ENCODE data around the gene MPPE1.
A peak's percentile ranks its signal among the peaks of the same experiment; 100 is the strongest.
"Not testable (repeated sequence)": the region's sequence is repeated elsewhere in the genome, so short reads cannot be mapped to it uniquely, and the experiment has no call there.

Gene MPPE1, protein sequence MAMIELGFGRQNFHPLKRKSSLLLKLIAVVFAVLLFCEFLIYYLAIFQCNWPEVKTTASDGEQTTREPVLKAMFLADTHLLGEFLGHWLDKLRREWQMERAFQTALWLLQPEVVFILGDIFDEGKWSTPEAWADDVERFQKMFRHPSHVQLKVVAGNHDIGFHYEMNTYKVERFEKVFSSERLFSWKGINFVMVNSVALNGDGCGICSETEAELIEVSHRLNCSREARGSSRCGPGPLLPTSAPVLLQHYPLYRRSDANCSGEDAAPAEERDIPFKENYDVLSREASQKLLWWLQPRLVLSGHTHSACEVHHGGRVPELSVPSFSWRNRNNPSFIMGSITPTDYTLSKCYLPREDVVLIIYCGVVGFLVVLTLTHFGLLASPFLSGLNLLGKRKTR

DNA sequence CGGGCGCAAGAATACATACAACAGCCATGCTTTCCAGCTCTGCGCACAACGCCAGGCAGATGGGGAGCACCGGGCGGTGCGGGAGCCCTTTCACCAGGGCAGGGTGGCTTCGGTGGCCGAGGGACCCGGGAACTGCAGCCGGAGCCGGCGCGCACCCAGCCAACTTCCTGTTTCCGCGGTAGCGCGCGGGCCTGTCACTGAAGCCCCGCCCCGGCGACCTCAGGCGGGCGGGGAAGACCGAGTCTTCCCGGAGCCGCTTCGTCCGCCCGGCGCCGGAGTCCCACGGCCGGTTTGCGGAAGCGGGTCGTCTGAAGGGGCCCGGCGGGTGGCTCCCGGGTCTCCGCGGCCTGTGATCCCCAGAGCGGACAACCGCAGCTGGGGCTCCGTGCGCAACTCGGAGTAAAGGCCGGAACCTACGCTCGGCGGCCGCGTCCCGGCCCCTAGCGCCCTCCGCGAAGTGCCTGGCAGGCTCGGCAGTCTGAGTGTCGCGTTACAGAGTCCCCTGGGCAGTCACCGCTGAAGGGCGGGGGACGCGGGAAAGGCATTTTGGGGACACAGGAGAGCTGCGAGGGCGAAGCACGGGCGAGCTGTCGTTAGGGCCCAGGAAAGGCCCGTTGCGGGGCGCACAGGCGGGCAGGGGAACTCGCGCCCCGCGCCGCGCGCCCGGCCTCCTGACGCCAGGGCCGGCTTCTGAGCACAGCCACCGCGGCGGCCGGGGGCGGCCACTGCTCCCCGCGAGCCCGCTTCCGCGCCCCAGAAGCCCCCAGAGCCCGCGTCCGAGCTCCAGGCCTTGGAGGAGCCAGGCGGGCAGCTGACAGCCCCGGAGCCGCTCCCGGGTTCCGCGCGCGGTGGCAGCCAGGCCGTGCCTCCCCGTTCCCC, at the start of gene MPPE1:
Gene MPPE1 (minus strand): TSS at position 136 of the 879 bp plus-strand sequence. CDS start 11,053 bp downstream, outside the sequence.
- DNase-seq (ENCODE audit: extremely low read depth in 1 of 2, low read depth in 1 of 2) = peak; percentile 53 to 78

DNA sequence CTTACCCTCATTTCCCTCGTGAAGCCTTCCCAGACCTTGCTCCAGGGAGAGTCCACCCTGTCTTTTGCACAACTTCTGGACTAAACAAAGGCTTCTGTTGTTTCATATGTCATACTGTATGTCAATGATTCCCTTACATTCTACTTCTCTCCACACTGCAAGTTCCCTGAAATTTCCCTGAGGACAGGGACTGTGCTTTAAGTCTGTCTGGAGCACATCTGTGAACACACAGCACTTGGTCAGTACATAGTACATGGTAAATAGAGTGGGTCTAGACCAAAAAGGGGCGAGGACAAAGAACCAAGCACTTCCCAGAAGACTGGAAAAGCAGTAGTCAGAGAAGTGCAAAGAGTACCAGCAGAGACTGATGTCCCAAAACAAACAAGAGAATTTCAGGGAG, 49.5 kb upstream of the MPPE1 start:
- DNase-seq (ENCODE audit: extremely low read depth in 1 of 2, low read depth in 1 of 2) = no peak

DNA sequence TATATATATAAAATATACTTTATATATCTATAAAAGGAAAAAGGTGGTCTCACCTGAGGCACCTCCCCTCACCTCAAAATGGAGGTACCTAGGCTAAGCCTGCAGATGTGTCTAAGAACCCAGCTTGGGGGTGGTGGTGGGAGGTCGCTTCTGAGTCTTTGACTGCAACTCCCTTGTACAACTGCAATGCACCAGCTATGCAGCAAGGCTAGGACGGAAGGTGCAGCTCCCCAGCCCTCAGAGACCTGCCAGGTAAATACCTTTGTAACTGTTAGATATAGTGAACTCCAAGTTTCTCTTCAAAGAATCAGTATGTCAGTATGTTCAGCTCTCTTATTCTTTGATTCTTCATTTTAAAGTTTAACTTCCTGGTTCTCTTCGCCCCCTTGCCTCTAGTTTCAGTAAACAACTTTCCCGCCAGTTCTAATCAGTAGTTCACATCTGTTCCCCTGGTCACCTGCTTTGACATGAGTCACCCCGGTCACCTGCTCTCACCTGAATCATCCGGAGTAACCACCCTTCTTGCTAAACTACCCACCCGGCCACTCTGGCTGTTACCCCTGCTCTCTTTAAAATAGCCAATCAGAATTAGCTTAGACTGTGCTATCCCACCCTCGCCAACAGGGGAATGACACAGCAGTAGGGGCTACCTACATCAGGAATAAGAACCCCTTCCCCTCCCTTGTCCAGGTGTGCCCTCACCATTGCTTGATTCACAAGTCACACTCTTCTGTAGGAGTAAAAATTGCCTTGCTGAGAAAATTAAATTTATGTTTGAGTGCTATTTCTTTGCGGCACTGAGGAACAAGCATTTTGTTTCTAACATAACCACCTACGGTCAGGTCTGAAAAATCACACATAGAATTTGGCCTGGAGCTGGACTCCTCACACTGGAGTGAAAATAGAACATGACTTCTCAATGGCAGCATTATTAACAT, 48.5 kb upstream of the MPPE1 start:
- no peak for DNase-seq (ENCODE audit: extremely low read depth in 1 of 2, low read depth in 1 of 2)

DNA sequence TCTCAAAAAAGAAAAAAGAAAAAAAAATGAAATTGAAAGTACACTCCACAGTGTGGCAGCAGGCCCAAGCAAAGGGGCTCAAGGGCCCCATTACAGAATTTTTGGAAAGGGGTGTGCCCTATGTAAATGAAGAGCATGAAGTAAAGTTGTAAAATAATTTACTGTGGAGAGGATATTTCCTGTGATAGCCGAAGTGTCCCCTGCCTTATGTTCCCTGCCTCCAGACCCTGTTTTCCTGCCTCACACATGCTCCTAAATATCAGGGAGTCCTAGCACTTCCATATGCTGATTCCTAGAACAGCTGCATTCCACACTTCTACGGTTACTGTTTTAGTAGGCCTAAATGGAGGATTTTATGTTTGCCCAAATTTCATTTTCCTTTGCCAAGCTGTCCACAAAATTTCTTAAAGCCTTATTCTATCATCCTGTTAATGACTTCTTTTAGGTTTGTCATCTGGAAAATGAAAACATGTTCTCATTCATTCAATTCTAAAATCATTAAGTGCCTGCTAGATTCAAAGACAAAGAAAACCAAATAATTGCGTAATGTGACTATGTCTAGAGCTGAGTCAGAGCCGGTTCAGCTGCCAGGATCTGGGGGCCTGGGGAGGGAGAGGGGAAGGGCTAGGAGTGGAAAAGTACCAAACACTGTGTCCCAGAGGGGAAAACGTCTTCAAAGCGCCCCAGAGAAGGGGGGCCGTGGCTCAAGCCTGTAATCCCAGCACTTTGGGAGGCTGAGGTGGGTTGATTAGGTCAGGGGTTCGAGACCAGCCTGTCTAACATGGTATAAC, 47.3 kb upstream of the MPPE1 start:
- no peak for DNase-seq (ENCODE audit: extremely low read depth in 1 of 2, low read depth in 1 of 2)

DNA sequence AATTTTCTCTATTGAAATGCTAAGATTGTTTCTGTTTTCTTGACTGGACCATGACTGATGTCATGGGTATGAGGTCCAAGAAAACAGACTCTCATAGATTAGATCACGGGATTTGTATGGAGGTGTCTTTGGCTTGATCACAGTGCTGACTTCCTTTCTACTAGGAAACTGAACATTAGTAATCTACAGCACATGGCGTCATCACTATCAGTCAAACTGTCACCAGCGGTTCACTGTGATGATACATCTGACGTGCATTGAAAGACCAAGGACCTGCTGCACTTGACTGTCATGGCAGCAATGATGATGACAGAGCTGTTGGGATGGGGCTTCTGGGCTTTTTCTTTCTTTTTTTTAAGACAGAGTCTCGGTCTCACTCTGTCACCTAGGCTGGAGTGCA, 45.0 kb upstream of the MPPE1 start:
- DNase-seq (ENCODE audit: extremely low read depth in 1 of 2, low read depth in 1 of 2) = no peak

DNA sequence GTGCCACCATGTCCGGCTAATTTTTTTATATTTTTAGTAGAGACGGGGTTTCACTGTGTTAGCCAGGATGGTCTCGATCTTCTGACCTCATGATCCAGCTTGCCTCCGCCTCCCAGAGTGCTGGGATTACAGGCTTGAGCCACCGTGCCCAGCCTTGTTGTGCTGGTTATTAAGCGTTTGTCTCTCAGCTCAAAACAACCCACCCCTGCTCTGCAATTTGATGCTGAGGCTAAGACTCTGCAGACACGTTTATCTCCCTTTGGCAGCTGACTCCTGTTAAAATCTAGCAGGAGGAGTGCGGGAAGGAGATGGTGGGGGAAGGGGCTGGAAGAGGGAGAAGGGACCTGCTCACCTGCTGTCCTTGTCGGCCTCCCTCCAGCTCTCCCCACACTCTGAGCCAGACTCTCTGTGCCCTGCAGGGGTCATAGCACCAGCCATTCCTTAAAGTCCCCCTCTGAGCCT, 43.3 kb upstream of the MPPE1 start:
- DNase-seq (ENCODE audit: extremely low read depth in 1 of 2, low read depth in 1 of 2) = no peak

DNA sequence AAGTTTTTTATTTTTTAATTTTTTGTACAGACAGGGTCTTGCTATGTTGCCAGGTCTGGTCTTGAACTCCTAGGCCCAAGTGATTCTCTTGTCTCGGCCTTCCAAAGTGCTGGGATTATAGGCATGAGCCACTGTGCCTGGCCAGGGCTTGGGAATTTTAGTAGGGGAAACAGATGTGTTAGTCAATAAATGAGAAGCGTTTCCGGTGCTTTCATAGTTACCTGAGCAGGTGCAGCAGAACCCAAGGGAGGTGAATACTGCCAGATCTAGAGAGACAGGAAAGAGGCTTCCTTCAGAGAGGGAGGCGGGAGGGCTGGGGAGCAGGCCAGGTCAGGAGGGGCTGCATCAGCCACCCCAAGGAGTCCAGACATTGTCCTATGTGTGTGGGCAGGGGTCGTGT, 42.7 kb upstream of the MPPE1 start:
- no peak for DNase-seq (ENCODE audit: extremely low read depth in 1 of 2, low read depth in 1 of 2)

DNA sequence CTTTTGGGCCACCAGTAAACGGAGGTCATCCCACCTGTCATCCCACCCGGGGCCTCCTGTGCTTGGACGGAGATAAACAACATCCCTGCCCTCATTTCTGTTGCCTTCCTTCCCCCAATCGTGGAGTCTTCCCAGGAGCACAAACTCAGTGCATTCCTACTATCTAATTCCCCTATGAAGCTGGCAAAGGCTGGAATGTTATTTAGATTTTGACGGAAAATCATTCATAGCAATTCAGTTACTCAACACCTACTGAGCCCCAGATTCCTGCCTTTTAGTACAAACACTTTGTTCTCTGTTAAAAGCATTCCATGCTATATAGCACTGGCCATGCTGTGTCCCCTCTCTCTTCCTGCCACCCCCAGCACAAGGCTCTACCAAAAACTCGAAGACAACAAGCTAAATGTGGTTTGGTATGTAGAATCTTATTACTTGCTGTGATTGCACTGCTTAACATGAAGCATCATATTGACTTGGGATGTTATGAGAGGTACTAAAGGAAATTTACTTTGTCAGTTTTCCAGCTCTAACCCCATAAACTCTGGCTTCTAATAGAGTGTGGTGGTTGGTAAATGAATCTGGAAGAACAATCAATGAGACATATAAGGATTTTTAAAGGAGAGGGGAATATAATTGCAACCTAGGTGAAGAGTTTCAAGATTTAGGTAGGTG, 40.9 kb upstream of the MPPE1 start:
- no peak for DNase-seq (ENCODE audit: extremely low read depth in 1 of 2, low read depth in 1 of 2)

DNA sequence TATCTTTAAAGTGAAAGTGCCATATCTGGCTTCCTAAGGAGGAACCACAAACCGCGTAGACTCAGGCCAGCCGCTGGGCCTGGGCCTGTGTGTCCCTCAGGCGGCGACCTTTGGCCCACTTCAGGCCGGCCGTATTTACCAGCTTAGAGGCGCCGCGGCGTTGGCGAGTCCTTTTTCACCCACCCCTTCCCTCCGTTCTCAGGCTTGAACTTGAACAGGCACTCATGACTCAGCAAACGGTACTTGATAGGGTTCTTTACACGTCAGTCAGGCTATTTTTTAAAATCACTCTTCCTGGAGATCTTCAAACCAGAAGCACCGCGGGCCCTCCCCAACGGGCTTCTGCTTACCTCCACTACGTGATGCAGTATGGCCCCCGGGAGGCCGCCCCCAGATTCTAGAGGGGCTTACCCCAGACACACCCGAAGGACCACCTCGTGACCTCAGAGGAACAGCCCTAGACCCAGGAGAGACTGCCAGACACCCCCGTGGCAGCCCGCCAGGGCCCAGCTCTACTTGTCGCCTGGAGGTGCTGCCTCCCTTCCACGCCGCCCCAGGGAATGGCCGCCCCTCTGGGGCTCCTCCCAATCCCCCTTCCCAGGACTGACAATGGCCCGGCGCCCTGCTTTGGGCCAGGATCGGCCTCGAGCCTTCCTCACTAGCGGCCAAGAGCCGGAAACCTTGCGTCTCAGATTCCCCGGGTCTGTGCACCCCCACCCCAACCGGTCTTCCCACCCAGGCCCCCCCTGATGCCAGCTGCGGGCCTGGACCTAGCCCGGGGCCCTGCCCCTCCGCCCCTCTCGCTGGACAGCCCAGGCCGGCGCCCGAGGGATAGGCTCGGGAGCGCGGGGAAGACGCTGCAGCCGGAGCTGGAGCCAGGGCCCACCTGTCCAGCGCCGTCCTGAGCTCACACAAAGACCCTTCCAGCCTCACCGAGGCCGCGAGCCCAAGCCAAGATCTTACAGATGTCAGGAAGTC, 39.4 kb upstream of the MPPE1 start:
- peak; percentile 2 to 29 for DNase-seq (ENCODE audit: extremely low read depth in 1 of 2, low read depth in 1 of 2)

DNA sequence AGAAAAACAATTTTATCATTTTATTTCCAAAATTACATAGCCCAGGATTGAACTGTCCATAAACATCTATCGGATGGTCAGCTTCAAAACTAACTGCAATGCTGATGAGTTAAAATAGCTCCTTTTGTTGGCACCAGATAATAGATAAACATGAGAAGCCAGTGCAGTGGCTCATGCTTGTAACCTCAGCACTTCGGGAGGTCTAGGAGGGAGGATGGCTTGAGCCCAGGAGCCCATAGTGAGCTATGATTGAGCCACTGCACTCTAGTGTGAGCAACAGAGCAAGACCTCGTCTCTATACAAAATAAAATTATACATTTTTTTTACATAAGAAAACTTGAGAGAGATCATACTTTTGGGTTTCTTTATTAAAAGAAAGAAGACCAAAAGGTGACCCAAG, 38.6 kb upstream of the MPPE1 start:
- DNase-seq (ENCODE audit: extremely low read depth in 1 of 2, low read depth in 1 of 2) = no peak

DNA sequence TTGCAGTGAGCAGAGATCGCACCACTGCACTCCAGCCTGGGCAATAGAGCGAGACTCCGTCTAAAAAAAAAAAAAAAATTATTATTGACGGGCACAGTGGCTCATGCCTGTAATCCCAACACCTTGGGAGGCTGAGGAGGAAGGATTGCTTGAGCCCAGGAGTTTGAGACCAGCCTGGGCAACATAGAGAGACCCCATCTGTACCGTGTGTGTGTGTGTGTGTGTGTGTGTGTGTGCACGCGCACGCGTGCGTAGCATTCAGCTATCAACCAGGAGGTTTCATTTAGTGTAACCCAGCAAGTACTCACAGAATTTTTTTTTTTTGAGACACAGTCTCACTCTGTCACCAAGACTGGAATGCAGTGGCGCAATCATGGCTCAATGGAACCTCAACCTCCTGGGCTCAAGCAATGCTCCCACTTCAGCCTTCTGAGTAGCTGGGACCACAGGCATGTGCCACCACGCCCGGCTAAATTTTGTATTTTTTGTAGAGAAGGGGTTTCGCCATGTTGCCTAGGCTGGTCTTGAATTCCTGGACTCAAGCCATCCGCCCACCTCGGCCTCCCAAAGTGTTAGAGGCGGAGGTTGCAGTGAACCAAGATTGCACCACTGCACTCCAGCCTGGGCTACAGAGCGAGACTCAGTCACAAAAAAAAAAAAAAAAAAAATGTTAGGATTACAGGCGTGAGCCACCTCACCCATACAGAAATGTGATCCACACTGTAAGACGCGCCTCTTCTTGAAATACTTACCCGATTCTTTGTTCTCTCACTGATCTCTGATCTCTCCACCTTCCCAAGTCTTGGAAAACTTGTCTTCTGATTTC, 37.9 kb upstream of the MPPE1 start:
- DNase-seq (ENCODE audit: extremely low read depth in 1 of 2, low read depth in 1 of 2) = not testable (repeated sequence)

DNA sequence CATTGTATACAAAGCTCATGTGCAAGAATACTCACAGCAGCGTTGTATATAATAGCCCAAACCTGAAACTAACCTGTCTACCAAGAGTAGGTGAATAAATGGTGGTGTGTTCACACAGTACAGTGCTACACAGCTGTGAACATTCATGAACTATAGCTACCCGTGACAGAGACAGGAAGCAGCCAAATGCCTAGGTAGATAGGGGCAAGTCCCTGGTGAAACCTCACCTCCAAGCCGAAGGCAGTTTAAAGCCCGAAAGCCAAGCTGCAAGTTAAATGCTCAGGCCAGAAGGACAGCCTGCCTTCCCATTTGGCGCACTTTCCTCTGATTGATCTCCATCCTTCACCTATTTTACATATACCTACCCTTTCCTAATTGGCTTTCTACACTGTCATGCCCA, 36.7 kb upstream of the MPPE1 start:
- no peak for DNase-seq (ENCODE audit: extremely low read depth in 1 of 2, low read depth in 1 of 2)

DNA sequence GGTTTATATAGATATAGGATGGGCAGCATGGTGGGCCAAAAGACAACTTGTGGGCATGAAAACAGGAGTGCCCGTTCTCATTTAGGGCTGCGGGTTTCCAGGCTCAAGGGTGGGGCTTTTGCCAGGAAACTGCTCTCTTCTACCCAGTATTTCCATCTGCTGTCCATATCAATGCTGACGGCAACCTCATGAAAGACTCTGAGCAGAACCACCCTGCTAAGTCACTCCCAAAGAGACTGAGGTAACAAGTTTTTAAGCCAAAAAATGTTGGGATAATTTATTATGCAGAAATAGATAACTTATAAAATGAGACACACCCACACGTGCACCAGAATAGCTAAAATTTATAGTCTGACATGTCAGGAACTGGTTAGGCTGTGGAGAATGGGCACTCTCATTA, 36.1 kb upstream of the MPPE1 start:
- DNase-seq (ENCODE audit: extremely low read depth in 1 of 2, low read depth in 1 of 2) = no peak

DNA sequence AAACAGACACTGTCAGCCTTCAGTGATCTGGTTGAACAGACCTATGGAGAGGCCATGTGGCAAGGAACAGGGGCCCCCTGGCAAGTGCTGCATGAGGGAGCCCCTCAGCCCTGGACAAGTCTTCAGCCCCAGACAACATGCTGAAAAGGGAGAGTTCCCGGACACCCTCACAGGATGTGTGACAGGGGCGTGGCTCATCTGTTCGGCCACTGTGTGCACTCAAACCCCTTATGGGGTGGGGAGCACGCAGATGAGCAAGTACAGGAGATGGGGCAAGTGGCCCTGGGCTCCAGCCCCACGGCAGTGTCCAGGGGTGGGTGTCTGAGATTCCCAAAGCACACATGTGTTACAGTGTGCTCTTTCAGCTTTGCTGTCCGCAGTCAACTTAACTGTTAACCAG, 35.4 kb upstream of the MPPE1 start:
- DNase-seq (ENCODE audit: extremely low read depth in 1 of 2, low read depth in 1 of 2) = no peak

DNA sequence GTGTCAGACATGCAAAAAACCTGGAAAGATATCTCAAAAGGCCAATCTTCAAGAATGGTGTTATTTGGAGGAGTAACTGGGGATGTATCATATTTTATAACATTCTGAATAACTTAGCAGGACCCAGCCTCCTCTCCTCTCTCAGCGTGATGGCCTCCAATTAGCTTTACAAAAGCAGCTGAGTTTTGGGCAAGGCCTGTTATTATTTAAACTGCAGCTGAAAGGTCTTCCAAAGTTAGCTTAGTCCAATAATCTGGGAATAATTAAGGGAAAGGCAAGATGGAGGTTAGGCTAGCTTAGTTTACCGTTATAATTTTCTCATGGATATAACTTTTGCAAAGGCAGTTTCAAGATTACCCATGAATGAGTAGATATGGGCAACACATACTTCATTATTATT, 32.8 kb upstream of the MPPE1 start:
- DNase-seq (ENCODE audit: extremely low read depth in 1 of 2, low read depth in 1 of 2) = no peak

DNA sequence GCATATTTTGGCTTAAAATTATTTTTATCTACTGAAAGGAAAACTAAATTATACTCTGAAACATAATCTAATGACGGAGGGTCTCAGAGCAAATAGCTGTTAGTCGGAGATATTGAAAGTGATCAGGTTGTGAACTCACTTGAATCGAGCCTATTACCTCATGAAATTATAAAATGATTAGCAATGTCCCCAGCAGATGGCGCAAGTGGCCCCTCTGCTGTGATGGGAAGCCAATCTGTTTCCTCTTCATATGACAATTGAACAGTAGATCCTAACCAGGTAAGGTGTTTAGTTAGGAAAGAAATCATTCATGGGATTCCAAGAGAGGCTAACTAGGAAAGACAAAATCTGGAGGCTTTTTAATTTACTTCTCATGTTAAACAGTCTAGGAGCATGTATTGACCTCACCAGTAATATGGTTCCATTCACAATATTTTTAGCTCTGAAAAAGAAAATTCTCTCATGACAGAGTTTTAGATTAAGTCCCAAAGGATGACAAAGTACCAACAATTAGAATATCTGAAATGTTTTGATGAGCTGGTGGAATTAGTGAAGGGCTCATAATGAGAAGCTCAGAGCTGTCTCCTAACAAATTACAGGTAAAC, 29.9 kb upstream of the MPPE1 start:
- DNase-seq (ENCODE audit: extremely low read depth in 1 of 2, low read depth in 1 of 2) = peak; percentile 41 to 65

DNA sequence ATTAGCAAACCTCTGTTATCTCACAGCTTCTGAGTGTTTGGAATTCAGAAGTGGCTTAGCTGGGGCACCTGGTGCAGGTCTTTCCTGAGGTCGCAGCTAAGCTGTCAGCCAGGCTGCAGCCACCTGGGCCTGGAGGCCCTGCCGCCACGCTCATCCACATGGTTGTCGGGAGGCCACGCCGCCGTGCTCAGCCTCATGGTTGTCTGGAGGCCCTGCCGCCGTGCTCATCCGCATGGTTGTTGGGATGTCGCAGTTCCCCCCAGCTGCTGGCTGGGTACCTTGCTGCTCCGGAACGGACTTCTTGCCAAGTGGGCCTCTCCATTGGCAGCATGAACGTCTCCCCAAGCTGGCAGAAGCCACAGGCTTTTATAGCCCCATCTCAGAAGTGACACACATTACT, 24.3 kb upstream of the MPPE1 start:
- DNase-seq (ENCODE audit: extremely low read depth in 1 of 2, low read depth in 1 of 2) = no peak

All from activated CD8-positive, alpha-beta memory T cell treated with anti-CD3 and anti-CD28 coated beads for 1 hour (primary cell).